OCI-M2 (cell line): ENCODE results near the gene RBMS3.
"Not testable (repeated sequence)": the region's sequence is repeated elsewhere in the genome, so short reads cannot be mapped to it uniquely, and the experiment has no call there.

Experiments
- DNase-seq: peaks from one replicate; lab custom pipeline; 2025; ENCODE audit not compliant: unreplicated experiment; lab: John Stamatoyannopoulos, UW

Gene RBMS3

GRCh38 chr3:29759411-29760225 is 478.7 kb downstream of the RBMS3 start:
- DNase-seq = no peak

GRCh38 chr3:29760226-29760685 is 479.4 kb downstream of the RBMS3 start:
- DNase-seq = no peak

GRCh38 chr3:29761517-29761916 is 480.6 kb downstream of the RBMS3 start:
- no peak for DNase-seq

GRCh38 chr3:29763115-29763514 is 482.2 kb downstream of the RBMS3 start:
- DNase-seq = no peak

- DNase-seq = no peak
These were observed 483.2 kb downstream of the RBMS3 start for GRCh38 chr3:29764041-29764440.

GRCh38 chr3:29764603-29765254 is 483.9 kb downstream of the RBMS3 start:
- no peak for DNase-seq

GRCh38 chr3:29771602-29772001 is 490.7 kb downstream of the RBMS3 start:
- DNase-seq = no peak

- no peak for DNase-seq
These were observed 491.6 kb downstream of the RBMS3 start for GRCh38 chr3:29772436-29772835.

- DNase-seq = no peak
These were observed 492.6 kb downstream of the RBMS3 start for GRCh38 chr3:29773481-29773880.

- no peak for DNase-seq
These were observed 494.5 kb downstream of the RBMS3 start for GRCh38 chr3:29775340-29775739.

- DNase-seq = no peak
These were observed 497.0 kb downstream of the RBMS3 start for GRCh38 chr3:29777869-29778268.

GRCh38 chr3:29789686-29790085 is 508.8 kb downstream of the RBMS3 start:
- DNase-seq = no peak

- DNase-seq = no peak
These were observed 515.9 kb downstream of the RBMS3 start for GRCh38 chr3:29796808-29797207.

GRCh38 chr3:29802057-29802456 is 521.2 kb downstream of the RBMS3 start:
- DNase-seq = no peak

- no peak for DNase-seq
These were observed 523.2 kb downstream of the RBMS3 start for GRCh38 chr3:29804044-29804443.

- no peak for DNase-seq
These were observed 524.9 kb downstream of the RBMS3 start for GRCh38 chr3:29805757-29806156.

- not testable (repeated sequence) for DNase-seq
These were observed 527.5 kb downstream of the RBMS3 start for GRCh38 chr3:29808324-29808723.

- no peak for DNase-seq
These were observed 541.2 kb downstream of the RBMS3 start for GRCh38 chr3:29822071-29822470.

- DNase-seq = no peak
These were observed 542.4 kb downstream of the RBMS3 start for GRCh38 chr3:29823233-29823632.

GRCh38 chr3:29826712-29827111 is 545.8 kb downstream of the RBMS3 start:
- DNase-seq = no peak

- no peak for DNase-seq
These were observed 546.9 kb downstream of the RBMS3 start for GRCh38 chr3:29827756-29828155.

GRCh38 chr3:29829340-29829739 is 548.5 kb downstream of the RBMS3 start:
- DNase-seq = no peak
